Measurements from ENCODE around the gene PRCD.

Gene PRCD

GRCh38 chr17:76570877-76571471, 31.1 kb downstream of the PRCD start:
- DNase-seq (ENCODE audit: low spot score) = no peak

GRCh38 chr17:76572201-76572910, 32.5 kb downstream of the PRCD start:
- DNase-seq (ENCODE audit: low spot score) = no peak

DNA sequence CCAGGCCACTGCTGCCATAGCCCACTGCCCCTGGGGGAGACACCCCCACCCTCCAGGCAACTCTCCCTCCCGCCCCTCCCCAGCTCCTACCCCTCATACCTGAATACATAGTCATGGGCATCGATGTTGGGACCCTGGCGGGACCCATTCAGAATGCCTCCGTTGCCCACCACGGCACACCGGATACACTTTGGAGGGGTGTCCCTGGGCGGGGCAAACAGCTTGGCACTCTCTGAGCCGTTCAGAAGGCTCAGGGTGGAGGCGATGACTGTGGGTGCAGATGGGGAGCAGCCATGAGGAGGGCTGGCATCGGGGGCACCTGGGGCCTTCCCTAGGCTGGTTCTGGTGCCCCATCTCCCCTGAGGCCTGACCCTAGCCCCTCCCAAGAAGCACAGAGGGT, 33.3 kb downstream of the PRCD start:
- no peak for DNase-seq (ENCODE audit: low spot score)

GRCh38 chr17:76574166-76574565, 34.3 kb downstream of the PRCD start:
- no peak for DNase-seq (ENCODE audit: low spot score)

DNA sequence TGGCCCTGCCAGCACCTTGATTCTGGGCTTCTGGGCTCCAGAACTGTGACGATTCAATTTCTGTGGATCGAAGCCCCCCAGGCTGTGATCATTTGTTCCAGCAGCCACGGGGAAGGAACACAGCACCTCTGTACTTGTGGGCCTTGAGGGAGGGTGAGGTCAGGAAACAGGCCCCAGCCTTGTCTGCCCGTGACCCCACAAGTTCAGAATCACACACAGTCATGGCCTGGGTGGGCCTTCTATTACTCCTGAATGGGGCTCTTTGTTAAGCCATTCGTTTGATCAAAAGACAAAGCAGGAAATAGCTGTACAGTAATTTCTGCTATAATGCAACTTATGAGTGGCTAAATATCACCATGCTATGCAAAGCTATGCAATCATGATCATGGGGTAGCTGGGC, 35.7 kb downstream of the PRCD start:
- no peak for DNase-seq (ENCODE audit: low spot score)

DNA sequence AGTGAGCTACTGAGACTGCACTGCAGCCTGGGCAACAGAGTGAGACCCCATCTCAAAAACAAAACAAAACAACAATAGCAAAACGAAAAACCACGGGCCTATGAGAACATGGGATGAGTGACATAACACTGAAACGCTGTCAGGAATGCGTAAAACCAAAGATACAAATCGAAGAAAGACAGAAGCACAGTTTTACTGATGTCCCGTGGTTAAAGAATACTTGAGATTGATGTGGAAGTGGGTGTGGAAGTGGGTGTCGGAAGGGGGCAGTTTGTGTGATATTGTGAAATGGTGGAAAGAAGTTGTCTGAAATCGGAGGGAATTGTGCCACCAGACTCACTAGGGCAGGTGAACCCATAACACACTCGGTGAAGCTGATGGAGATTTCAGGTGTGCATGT, 36.3 kb downstream of the PRCD start:
- no peak for DNase-seq (ENCODE audit: low spot score)

GRCh38 chr17:76577876-76578275, 38.0 kb downstream of the PRCD start:
- no peak for DNase-seq (ENCODE audit: low spot score)

DNA sequence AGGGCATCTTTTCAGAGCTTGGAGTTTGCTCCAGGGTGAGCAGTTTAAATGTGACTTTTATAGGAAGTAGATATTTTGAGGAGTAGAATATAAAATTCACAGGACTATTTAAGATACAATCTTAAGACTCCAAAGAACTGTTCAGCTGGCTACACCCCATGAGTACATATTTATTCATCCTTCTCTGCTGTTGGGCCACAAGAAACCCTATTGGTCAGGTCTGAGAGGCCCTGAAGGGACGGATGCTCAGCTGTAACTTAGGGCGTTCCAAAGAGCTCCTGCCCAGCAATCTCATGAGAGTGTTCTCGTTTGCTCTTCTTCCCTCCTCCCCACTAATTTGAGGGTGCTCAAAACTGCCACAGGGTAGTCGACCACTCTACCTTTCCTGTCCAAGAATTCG, 38.5 kb downstream of the PRCD start:
- peak; percentile 44 for DNase-seq (ENCODE audit: low spot score)

- DNase-seq (ENCODE audit: low spot score) = no peak
These were observed 39.4 kb downstream of the PRCD start for GRCh38 chr17:76579281-76579680.

DNA sequence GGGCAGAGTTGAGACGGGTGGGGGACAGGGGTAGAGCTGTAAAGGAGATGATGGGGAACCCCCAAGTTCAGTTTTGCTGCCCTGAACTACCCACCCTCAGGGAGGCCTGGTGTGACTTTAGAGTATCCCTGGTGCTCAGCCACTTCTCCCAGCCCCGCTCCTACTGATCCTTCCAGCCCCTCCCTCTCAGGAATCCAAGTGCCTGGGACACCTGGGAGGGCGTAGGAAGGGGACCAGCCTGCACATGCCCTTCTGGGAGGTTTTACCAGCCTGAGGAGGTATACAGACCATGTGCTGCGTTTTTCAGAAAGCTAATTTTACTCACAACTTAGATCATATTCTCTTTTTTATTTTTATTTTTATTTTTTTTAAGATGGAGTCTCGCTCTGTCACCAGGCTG, 41.7 kb downstream of the PRCD start:
- DNase-seq (ENCODE audit: low spot score) = no peak

DNA sequence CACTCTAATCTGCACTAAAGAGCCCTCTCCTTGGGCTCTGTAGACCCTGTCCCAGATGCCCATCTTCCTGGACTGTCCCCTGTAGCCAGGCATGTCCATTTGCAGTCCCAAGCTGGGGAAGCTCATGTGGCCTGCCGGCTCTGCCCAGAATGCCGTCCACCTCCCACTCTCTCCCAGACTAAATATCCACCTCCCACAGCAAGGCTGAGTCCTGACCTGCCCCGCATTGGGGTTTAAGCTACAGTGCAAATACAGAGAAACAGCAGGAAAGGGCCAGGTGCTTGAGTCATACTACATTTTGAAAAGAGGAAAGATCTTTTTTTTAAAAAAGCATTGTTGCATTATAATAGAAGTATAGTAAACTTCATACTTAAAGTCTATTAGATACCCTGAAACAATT, 42.8 kb downstream of the PRCD start:
- DNase-seq (ENCODE audit: low spot score) = no peak

DNA sequence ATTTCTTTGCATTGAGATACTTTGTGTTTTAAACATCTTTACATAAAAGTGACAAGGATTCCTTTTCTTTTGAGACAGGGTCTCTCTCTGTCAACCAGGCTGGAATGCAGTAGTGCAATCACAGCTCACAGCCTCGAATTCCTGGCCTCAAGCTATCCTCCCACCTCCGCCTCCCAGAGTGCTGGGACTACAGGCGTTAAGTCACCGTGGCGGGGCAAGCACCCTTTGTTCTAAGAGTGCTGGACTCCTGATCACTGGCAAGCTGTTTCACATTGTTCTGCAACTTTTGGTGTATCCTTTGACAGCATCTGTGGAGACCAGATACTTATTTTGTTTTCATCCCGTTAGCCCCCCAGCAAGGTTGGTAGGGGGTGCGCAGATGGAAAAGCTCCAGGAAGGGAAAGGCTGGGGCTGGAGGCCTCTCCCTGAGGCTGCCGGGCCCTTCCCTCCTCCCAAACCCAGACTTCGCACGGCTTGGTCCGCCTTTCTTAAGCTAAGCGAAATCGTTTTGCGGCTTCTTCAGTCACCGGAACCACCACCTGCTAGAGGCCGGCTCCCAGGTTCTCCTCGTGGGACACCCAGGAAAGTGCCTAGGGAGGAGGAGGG, 44.7 kb downstream of the PRCD start:
- no peak for DNase-seq (ENCODE audit: low spot score)

DNA sequence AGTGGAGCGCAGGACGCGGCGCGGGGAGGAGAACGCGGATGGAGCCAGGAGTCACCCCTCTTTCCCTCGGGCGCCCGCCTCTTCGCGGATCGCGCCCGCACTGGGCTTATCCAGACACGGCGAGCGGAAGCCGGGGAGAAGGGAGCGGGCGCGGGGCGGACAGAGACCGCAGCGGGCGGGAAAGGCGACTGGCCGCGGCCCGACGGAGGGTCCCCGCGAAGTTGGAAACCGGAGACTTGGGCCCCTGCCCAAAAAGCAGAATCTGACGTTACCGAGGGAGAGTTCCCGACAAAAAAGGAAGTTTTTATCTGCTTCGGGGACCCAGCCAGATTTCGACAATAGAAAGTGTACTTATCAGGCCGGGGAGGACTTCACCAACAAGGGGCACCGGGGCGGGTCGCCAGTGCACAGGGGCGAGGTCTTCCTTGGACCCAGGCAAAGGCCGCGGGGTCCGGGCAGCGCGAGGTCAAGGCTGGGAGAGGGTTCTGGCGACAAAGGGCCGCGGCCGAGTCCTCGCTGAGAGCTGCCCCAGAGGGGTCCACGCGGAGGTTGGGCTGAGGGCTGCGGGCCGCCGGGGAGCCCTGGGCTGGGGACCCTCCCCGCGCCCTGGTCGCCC, 45.3 kb downstream of the PRCD start:
- no peak for DNase-seq (ENCODE audit: low spot score)

- peak; percentile 54 for DNase-seq (ENCODE audit: low spot score)
These were observed 46.1 kb downstream of the PRCD start, which contains the start of gene ST6GALNAC2 for GRCh38 chr17:76585649-76586593. ST6GALNAC2 (minus strand) TSS chr17:76585860; CDS start chr17:76585808, 52 bp downstream.

- no peak for DNase-seq (ENCODE audit: low spot score)
These were observed 47.1 kb downstream of the PRCD start for GRCh38 chr17:76586741-76587487.

GRCh38 chr17:76588182-76588581, 48.3 kb downstream of the PRCD start:
- DNase-seq (ENCODE audit: low spot score) = no peak

GRCh38 chr17:76593384-76593826, 53.6 kb downstream of the PRCD start:
- no peak for DNase-seq (ENCODE audit: low spot score)

DNA sequence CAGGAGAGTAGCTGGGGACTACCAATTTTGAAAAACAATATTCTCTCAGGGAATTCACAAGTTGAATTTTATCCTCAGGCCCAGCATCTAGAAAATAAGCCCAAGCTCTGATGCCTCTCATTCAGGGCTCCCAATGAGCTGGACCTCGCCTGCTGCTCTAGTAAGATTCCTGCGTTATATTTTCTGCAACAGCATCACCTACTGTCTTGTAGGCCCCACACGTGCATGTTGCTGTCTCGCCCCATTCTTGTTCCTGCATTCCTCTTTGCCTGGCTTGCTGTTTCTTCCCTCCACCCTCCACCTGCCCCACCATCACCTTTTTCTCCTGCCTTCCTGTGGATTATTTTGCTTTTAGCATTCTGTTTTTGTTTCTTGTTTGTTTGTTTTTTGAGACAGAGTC, 54.1 kb downstream of the PRCD start:
- no peak for DNase-seq (ENCODE audit: low spot score)

DNA sequence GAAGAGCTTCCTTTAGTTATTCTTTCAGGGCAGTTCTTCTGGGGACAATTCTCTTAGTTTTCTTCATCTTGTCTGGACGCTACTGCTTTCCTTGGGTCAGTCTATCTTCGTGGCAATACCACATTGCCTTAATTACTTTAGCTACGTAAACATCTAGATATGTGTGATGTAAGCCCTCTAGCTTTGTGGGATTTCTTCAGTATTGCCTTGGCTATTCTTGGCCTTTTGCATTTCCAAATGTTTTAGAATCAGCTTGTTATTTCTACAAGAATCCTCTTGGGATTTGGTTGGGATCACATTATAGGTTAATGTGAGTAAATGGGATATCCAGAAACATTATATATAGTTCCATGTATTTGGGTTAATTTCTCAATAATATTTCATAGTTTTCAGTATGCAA, 54.8 kb downstream of the PRCD start:
- DNase-seq (ENCODE audit: low spot score) = no peak

Data from AG08395 (cell line).